HG02763 (cell line): ENCODE data around the gene METTL26.

ENCODE experiments used
- ATAC-seq: cut with Tn5 transposase; IDR thresholded peaks from one replicate; pipeline ENCODE4 v1.9.1; 2021; ENCODE audit warnings: mild to moderate bottlenecking, moderate library complexity; ENCODE audit not compliant: unreplicated experiment

The METTL26 gene

DNA sequence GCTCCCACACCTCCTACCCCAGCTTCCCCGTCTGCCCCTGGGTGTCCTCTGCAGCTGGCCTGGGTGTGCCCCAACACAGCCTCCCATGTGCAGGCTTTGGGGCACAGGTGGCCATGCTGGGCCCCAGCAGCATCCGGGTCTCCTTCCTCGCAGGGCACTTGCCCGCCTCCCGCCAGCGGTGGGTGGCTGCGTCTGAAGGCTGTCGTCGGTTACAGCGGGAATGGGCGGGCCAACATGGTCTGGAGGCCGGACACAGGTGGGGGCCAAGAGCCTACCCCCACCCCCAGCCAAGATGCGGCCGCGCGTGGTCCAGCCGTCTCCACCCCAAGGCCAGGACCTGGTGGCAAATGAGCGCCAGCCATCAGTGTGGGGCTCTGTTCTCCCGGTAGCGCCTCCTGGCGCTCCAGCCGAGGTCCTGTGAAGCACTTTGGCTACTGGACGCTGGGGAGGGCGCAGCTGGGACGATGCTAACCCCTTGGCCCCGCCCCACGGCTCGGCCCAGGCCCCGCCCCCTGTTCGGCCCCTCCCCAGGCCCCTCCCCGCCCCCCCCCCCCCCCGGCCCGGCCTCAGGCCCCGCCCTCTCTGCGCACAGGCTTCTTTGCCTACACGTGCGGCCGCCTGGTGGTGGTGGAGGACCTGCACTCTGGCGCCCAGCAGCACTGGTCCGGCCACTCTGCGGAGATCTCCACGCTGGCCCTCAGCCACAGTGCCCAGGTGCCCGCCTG, 24.5 kb upstream of the METTL26 start:
- peak; percentile 39 for ATAC-seq

DNA sequence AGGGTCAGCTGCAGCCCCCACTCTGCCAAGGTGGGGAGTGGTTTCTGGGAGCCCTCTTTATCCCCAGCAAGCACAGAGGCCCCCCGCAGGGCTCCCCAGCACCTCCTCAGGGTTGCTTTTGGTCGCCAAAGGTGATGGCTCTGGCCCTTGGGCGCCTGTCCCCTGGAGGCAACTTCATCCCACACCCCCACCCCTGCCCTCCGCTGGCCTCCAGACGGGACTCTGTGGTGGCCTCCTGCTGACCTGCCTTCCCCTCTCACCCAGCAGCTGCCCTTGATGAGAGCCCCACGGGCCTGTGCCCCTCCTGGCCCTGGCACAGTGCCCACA, 24.0 kb upstream of the METTL26 start:
- ATAC-seq, result no peak

DNA sequence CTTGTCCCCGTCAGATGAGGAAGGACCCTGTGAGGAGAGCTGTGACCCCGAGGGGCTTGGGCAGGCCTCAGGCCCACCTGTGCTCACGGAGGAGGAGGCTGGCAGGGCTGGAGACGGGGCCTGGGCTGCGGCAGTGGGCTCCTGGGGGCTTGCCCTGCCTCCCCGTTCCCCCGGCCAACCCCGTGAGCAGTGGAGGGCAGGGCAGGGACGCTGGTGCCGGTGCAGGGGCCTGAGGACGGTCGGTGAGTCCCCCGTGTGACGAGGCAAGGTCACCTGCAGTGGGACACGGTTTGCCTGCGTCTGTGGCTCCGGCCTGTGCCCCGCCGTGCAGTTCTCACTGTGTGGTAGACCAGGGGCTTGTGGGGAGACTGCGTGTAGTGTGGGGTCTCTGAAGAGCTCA, 23.5 kb upstream of the METTL26 start:
- no peak for ATAC-seq

DNA sequence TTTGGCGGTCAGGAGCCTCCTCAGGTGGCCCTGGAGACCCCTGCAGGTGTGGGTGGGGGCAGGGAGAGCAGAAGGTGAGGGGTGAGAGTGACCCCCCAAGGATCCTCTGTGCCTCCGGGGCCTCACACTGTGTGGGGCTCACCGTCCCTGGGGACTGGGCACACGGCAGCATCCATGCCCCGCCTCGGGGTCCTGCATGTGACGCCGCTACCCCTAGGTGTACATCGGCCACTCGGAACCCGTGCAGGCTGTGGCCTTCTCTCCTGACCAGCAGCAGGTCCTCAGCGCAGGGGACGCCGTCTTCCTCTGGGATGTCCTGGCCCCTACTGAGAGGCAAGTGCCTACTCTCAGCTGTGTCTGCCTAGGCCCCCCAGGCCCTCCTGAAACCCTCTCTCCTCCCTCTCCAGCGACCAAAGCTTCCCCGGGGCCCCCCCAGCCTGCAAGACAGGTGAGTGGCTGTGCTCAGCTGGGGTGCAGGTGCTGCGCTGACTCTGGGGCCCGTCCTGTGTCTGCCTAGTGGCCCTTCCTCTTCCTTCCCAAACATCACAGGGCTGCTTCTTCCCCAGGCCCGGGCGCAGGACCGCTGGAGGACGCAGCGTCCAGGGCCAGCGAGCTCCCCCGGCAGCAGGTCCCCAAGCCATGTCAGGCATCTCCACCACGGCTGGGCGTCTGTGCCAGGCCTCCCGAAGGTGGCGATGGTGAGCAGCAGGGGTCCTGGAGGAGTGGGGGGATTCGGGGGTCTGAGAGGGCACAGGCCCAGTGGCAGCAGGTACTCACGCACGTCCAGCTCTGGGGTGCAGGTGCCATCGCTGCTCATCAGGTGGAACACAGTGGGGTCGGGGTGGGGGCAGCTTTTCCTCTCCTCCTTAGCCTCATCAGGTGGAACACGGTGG, 22.8 kb upstream of the METTL26 start:
- no peak for ATAC-seq

DNA sequence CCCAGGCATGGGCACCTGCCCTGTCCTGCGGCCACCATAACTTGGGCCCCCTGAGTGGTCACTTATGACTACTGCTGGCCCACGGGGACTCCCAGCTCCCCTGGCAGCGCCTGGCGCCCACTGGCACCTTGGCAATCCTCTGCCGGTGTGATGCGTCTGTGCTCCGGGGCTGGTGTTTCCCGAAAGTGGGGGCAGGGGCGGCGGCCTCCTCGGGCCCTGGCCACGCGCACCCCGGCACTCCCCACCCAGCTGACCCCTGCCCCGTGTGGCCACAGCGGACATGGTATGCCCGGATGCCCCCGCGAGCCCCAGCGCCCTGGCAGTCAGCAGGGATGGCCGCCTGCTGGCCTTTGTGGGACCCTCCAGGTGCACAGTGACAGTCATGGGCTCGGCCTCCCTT, 21.4 kb upstream of the METTL26 start:
- no peak for ATAC-seq

- no peak for ATAC-seq
These were observed 17.9 kb upstream of the METTL26 start for GRCh38 chr16:654034-654433.

- ATAC-seq, result no peak
These were observed 16.6 kb upstream of the METTL26 start for GRCh38 chr16:652454-653305.

DNA sequence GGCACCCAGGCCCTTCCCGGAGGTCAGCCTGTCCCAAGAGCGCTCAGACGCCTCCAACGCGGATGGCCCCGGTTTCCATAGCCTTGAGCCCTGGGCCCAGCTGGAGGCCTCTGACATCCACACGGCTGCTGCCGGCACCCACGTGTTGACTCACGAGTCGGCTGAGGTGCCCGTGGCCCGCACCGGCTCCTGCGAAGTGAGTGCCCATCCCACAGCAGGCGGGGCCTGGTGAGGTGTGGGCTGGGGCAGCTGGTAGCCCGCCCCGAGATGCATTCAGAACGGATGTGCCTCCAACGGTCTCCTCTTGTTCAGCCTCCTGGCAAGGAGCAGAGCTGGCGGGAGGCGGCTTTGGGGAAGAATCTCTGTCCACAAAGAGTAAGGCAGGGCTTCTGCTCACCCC, 15.7 kb upstream of the METTL26 start:
- ATAC-seq, result no peak

DNA sequence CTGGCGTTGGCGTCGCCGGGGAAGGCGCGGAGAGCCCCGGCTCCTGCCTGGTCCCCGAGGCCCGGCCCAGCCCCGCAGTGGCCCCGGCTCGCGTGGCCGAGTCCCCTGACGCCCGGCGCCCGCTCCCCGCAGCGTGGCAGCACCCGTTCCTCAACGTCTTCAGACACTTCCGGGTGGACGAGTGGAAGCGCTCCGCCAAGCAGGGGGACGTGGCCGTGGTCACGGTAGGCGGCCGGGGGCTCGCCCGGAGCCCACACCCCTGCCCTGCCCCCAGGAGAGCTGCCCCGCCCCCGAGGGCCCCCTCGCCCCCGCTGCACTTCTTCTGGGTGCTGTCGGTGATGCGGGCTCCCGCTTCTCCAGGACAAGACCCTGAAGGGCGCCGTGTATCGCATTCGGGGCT, 13.5 kb upstream of the METTL26 start:
- ATAC-seq, result peak; percentile 9

GRCh38 chr16:648781-649589, 12.9 kb upstream of the METTL26 start, which contains the start of gene WDR90:
WDR90 (plus strand) TSS chr16:649365; CDS start chr16:649417, 52 bp downstream.
- ATAC-seq, result peak; percentile 76

- no peak for ATAC-seq
These were observed 12.1 kb upstream of the METTL26 start for GRCh38 chr16:648071-648780.

DNA sequence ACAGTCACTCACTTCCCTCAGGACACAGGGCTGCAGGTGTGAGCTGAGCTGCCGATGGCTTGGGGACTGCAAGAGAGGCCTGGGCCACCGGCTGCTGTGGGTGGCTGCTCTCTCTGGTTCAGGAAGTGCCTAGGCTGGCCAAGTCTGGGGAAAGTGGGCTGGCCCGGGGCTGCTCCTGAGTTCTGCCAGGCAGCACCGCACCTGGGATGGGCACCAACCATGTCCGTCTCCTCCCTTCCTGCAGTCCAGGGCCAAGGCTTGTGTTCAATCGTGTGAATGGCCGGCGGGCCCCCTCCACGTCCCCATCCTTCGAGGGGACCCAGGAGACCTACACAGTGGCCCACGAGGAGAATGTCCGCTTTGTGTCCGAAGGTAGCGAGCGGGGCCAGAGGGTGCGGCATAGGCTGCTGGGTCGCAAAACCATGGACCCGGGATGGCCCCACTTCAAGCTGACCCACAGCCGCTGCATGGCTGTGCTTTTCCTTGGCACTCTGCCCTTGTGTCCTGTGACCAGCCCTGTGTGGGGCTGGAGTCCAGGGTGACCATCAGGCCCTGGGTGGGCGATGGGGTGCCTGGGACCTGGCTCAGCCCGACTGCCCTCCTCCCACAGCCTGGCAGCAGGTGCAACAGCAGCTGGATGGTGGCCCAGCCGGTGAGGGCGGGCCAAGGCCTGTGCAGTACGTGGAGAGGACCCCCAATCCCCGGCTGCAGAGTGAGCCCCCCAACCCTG, 11.2 kb upstream of the METTL26 start:
- ATAC-seq, result no peak

- ATAC-seq, result no peak
These were observed 10.6 kb upstream of the METTL26 start for GRCh38 chr16:646679-647172.

GRCh38 chr16:645852-646678, 10.0 kb upstream of the METTL26 start:
- no peak for ATAC-seq

DNA sequence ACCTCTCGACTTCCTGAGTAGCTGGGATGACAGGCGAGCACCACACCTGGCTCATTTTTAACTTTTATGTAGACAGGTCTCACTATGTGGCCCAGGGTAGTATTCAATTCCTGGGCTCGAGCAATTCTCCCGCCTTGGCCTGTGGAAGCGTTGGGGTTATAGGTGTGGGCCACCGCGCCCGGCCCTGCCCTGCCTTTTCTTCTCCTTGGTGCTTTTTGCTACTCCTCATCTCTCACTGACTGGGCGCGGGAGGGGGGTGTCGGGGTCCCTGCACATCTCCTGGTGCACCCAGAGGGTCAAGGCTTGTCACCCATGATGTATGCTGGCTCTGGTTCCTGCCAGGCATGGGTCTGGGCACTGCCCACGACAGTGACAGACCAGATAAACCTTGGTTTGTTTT, 8.5 kb upstream of the METTL26 start:
- no peak for ATAC-seq

DNA sequence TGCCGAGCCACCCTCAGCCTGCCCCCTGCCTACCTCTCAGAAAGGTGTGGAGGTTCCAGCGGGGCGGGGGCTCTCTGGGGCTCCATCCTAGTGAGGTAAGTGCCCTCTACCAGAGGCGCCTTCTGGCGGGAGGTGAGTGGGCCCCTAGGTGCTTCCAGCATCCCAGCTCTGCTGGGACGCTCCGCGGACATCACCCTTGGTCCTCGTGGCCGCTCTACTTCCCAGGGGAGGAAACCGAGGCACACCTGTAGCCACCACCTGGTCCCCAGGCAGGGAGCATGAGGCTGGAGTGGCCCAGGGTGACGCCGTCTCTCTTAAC, 6.9 kb upstream of the METTL26 start:
- ATAC-seq, result no peak

DNA sequence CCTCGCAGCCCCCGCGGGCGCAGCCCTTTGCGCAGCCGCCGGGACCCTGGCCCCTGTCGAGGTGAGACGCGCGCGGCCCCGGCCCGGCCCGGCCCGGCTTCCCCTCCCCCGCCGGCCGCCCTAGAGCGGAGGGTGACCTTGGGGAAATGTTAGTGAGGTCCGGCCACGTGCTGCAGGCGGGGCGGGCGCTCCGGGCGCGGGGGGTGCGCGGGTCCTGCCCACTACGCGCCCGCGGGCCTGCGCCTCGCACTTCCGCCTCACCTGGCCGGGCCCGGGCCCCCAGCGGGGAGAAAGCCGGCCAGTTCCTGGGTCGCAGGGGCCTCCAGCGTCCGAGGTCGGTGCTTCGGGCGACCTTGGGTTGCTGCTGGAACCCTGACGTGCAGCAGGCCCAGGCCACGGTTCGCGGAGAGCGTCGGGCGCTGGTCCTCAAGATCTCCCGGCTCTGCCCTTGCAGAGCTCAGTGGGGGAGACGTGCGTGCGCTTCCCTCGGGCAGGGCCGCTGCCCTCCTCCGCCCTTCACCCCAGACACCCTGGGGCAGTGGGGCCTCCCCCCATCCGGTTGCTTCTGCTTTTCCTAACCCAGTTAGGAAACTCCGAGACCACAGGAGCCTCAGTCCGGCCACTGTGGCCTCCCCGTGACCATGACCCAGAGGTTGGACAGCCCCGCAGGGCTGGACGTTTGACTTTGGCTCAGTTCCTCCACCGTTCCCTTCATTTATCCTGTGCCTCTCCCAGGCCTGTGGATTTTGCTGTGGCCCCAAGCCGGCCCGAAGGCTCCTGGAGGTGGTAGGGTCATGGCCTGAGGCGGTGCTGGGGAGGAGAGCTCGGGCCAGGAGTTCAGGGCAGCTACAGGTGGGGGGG, 6.3 kb upstream of the METTL26 start:
- ATAC-seq, result peak; percentile 37
